GM21423 (cell line): ENCODE results near the gene GALNT12.

Experiments
- ATAC-seq: cut with Tn5 transposase; IDR thresholded peaks from one replicate; pipeline ENCODE4 v1.9.1; 2021; ENCODE audit warnings: mild to moderate bottlenecking, moderate library complexity; ENCODE audit not compliant: unreplicated experiment

GALNT12 gene

GRCh38 chr9:98855592-98855991, 48.1 kb downstream of the GALNT12 start:
- no peak for ATAC-seq

- ATAC-seq = no peak
These were observed 49.5 kb downstream of the GALNT12 start for GRCh38 chr9:98856982-98857381.

- ATAC-seq = no peak
These were observed 52.5 kb downstream of the GALNT12 start for GRCh38 chr9:98859941-98860340.

DNA sequence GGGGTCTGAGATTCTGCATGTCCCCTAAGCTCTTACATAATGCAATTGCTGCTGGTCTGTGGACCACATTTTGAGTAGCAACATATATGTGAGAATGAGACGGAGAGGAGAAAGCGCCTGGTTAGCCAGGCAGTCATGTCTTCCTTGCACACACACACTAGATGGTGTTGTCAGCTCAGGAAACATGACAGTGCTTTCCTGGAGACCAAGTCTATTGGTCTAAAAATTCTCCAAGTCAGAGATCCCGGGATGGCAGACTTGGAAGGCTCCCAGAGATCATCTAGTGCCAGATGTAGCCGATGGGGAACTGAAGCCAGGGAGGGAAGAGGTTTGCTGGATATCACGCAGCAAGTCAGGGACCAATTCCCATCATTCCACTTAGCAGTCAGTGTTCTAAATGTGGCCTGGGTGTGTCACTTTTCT, 53.4 kb downstream of the GALNT12 start:
- ATAC-seq = no peak

DNA sequence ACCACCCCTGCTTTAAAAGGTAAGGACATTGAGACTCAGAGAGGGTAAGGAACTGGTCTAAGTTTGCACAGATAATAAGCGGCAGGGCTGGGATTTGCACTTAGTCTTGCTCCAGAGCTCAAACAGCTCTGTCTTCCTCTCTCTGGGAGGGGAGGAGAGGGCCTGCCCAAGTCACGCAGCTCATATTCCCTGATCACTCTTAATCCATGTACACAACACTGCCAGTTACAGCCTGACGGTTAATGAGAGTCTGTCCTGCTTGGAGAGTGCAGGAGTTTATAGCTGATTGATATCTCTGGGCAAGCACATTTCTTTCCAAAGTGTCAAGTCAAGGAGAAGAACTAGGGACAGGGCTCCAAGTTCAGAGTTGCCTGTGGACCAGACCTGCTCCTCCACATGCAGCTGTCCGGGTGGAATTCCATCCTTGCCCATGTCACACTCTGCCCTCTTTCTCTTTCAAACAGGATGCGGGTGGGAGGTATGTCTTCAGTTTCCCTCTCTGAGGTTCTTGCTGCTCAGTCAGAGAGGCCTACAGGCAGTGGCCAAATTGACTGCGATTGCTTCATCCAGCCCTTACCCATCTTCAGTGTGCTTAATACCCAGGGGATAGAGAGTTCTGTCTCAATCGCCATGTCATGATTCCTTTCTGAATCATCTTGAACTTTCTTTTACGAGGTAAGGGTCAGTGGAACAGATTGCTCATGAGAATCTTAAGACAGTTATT, 54.5 kb downstream of the GALNT12 start:
- no peak for ATAC-seq

DNA sequence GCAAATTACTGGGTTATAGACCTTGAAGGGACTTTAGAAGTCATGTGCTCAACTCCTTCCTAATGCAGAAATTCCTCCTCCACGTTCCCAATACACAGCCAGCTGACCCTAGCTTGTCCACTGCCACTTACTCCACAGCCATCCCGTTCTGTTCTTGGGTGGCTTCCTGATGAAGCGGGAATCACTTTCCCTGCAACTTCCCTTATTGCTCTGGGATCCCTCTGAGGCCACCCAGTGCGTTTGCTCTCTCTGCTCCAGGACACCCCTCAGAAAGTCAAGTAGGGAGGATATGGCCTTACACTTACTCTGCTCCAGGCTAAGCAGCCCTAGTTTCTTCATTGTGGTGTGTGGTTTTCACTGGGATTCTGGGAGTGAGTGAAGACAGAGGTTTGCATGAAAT, 55.5 kb downstream of the GALNT12 start:
- no peak for ATAC-seq

- no peak for ATAC-seq
These were observed 57.1 kb downstream of the GALNT12 start for GRCh38 chr9:98864281-98865174.

- ATAC-seq = no peak
These were observed 57.9 kb downstream of the GALNT12 start for GRCh38 chr9:98865284-98865875.

- ATAC-seq = no peak
These were observed 59.1 kb downstream of the GALNT12 start for GRCh38 chr9:98866435-98867102.

DNA sequence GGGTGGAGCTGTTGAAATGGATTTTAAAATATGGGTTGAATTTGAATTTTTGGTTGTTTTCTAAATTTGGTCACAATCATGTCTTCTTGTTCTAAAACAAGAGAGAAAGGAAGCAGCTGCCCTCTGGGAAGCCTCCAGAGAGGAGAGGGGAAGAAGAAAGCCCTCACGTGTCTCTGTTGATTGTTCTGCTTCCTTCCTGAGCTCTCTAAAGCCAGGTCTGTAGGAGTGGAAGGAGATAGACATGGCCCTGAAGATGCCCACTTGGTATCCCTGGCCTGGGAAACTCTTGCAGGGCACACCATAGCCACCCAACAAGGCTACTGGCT, 59.6 kb downstream of the GALNT12 start:
- no peak for ATAC-seq

DNA sequence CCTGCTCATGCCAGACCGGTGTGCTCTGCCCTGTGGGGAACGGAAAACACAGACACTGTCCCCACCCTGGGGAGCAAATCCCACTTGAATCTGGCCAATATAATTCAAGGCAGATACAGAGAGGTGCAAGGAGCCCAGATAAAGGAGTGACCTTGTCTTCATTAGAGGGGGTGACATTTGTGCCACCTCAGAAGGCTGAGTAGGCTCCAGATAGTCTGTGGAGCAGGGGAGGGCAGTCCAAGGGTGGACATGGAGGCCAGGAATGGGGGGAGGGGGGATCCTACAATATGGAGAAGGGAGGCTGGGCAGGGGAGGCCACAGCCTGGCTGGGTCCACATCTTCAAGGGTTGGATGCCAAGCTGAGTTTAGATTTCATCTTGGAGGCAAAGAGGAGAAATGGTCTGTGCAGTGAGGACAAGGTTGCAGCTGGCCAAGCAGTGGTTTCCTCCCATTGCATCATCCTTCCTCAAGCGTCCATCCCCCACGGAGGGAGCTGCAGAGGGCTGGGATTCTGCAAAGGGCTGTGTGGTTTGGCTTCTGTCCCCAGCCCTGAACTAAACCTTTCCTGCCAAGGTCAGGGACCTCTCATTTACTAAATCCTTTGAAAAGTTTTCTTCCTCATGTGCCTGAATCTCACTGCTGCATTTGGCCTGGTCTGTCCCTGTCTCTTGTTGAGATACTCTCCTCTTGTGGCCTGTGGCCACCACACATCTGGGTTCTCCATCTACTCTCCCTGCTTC, 60.1 kb downstream of the GALNT12 start:
- ATAC-seq = no peak

- ATAC-seq = no peak
These were observed 61.7 kb downstream of the GALNT12 start for GRCh38 chr9:98869078-98869745.

- ATAC-seq = no peak
These were observed 62.4 kb downstream of the GALNT12 start for GRCh38 chr9:98869866-98870265.

GRCh38 chr9:98870782-98871557, 63.5 kb downstream of the GALNT12 start:
- no peak for ATAC-seq

GRCh38 chr9:98871558-98872065, 64.1 kb downstream of the GALNT12 start:
- ATAC-seq = no peak

DNA sequence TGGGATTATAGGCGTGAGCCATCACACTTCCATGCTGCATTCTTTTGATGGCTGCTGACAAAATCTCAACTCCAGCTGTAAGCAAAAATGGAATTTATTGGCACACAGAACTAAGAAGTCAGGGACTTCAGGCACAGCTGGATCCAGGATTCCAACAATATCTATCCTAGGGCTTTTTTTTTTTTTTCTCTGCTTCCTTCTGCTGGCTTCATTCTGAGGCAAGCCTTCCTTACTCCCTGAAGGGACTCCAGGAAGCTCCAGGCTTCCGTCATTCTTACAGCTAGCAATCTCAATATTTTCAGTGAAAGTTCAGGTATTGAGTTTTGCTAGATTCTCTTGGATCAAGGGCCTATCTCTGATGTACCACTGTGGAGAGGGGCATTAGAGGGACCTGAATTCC, 66.1 kb downstream of the GALNT12 start:
- ATAC-seq = no peak

GRCh38 chr9:98873951-98874371, 66.5 kb downstream of the GALNT12 start:
- ATAC-seq = no peak

DNA sequence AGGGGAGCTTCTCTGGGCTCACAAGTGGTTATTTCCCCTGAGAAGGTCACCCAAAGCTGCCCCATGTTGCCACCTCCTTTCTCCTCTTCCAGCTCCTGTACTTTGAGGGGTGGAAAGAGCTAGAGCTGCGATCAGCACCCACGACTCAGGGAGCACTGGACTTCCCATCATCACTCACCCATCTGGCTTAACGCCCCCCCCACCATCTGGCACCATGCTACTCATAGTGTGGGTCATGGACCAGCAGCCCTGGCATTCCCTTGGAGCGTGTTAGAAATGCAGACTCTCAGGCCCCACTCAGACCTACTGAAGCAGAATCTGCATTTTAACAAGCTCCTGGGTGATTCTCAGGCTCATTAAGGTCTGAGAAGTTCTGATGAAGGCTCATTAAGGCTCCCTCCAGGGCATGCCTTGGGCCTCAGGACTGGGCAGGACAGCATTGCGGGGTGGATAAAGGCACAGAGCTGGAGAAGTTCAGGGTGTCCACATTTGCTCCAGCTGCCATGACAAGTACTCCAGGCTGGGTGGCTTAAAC, 67.3 kb downstream of the GALNT12 start:
- no peak for ATAC-seq

GRCh38 chr9:98875536-98875935, 68.1 kb downstream of the GALNT12 start:
- ATAC-seq = no peak
